K562 (cell line): Measurements from ENCODE around the gene TRIP10. TPM values are rescaled to one million over a fixed set of nuclear protein-coding genes. Genes with fewer than 3 reads are reported as not detected.
A peak's percentile ranks its signal among the peaks of the same experiment; 100 is the strongest.

Experiments used
- CEBPB ChIP-seq: fragments of 450-650 bp; IDR thresholded peaks from 2 replicates; pipeline ENCODE4 v1.6.1; 2016; ENCODE audit warnings: missing genetic modification characterization, missing compliant biosample characterization
- DACH1 ChIP-seq: fragments of 450-650 bp; IDR thresholded peaks from 2 replicates; pipeline ENCODE4 v1.6.1; 2018; ENCODE audit not compliant: partially characterized antibody
- ELF1 ChIP-seq: fragments of 200-800 bp; sonication (Bioruptor generic); IDR thresholded peaks from 2 replicates; pipeline ENCODE4 v1.6.1; 2016; ENCODE audit warnings: missing genetic modification characterization, missing compliant biosample characterization
- EZH2 ChIP-seq: IDR thresholded peaks from 2 replicates; pipeline ENCODE4 v1.6.1; 2012; ENCODE audit warnings: low read depth, mild to moderate bottlenecking, inconsistent platforms, low read length, borderline replicate concordance
- HDGF ChIP-seq: fragments of 450-650 bp; IDR thresholded peaks from 2 replicates; pipeline ENCODE4 v1.6.1; 2016
- HMG20B ChIP-seq: fragments of 250-450 bp; sonication (Bioruptor Pico); IDR thresholded peaks from 2 replicates; pipeline ENCODE4 v1.5.0; 2021; ENCODE audit warnings: mild to moderate bottlenecking
- IFI16 ChIP-seq: fragments of 250-450 bp; sonication (Bioruptor Pico); IDR thresholded peaks from 2 replicates; pipeline ENCODE4 v2.1.2; 2022; ENCODE audit warnings: mild to moderate bottlenecking, inconsistent platforms
- MCM7 ChIP-seq, 2 experiments: fragments of 450-650 bp; IDR thresholded peaks; 2 replicates each; pipeline ENCODE4 v1.6.1; 2016 to 2018
- MEF2A ChIP-seq: IDR thresholded peaks from 2 replicates; pipeline ENCODE4 v1.6.1; 2011; ENCODE audit warnings: low read depth, mild to moderate bottlenecking, low read length, moderate library complexity; ENCODE audit not compliant: control insufficient read depth
- NCOA1 ChIP-seq: fragments of 450-650 bp; IDR thresholded peaks from 2 replicates; pipeline ENCODE4 v1.6.1; 2016; ENCODE audit warnings: low read depth
- NR1H2 ChIP-seq: sonication (generic); formaldehyde crosslinking; IDR thresholded peaks from 2 replicates; pipeline ENCODE4 v1.4.0; 2020; ENCODE audit warnings: mild to moderate bottlenecking, missing genetic modification reagents
- NR2C1 ChIP-seq, 2 experiments: fragments of 450-650 bp; IDR thresholded peaks; 2 replicates each; pipeline ENCODE4 v1.6.1; 2017; ENCODE audit warnings: mild to moderate bottlenecking in 2 of 2, antibody characterized with exemption in 1 of 2, inconsistent platforms in 1 of 2, missing compliant biosample characterization in 1 of 2, missing genetic modification characterization in 1 of 2
- PML ChIP-seq: IDR thresholded peaks from 2 replicates; pipeline ENCODE4 v1.6.1; 2012; ENCODE audit warnings: low read length, inconsistent platforms
- POLR2AphosphoS5 ChIP-seq: IDR thresholded peaks from 2 replicates; pipeline ENCODE4 v1.6.1; 2011; ENCODE audit warnings: mild to moderate bottlenecking, low read depth, low read length, moderate library complexity; ENCODE audit not compliant: control insufficient read depth, insufficient read depth
- RAD51 ChIP-seq: fragments of 450-650 bp; IDR thresholded peaks from 2 replicates; pipeline ENCODE4 v1.7.1; 2016; ENCODE audit warnings: low read depth, mild to moderate bottlenecking, borderline replicate concordance
- STAG1 ChIP-seq: sonication (generic); formaldehyde crosslinking; IDR thresholded peaks from 2 replicates; pipeline ENCODE4 v1.5.0; 2020; ENCODE audit warnings: missing genetic modification reagents, borderline replicate concordance
- TCFL5 ChIP-seq: fragments of 250-450 bp; sonication (Bioruptor Pico); conservative IDR thresholded peaks from 2 replicates; pipeline ENCODE4 v1.6.1; 2021; ENCODE audit warnings: mild to moderate bottlenecking, moderate library complexity, matching md5 sums
- TFAM ChIP-seq: fragments of 250-450 bp; sonication (Bioruptor Pico); conservative IDR thresholded peaks from 2 replicates; pipeline ENCODE4 v1.5.0; 2021; ENCODE audit warnings: mild to moderate bottlenecking, moderate library complexity
- YY1 ChIP-seq, 3 experiments: IDR thresholded peaks; 2 replicates each; pipeline ENCODE4 v1.6.1; 2011; ENCODE audit warnings: low read length in 2 of 3, mild to moderate bottlenecking in 2 of 3, moderate library complexity in 2 of 3, borderline replicate concordance in 1 of 3, control low read depth in 1 of 3, low read depth in 1 of 3; ENCODE audit not compliant: insufficient read depth in 3 of 3, insufficient replicate concordance in 2 of 3, control insufficient read depth in 1 of 3, insufficient read length in 1 of 3; ENCODE audit errors: extremely low read depth in 1 of 3
- ZKSCAN1 ChIP-seq: fragments of 150-350 bp; IDR thresholded peaks from 2 replicates; pipeline ENCODE4 v1.6.1; 2016; ENCODE audit warnings: low read depth, low read length
- ZNF384 ChIP-seq: IDR thresholded peaks from 2 replicates; pipeline ENCODE4 v1.6.1; 2012; ENCODE audit warnings: low read depth, low read length, improper control_type of control experiment
- ZNF696 ChIP-seq: fragments of 250-450 bp; sonication (Bioruptor Pico); conservative IDR thresholded peaks from 2 replicates; pipeline ENCODE4 v1.4.0; 2020; ENCODE audit warnings: mild to moderate bottlenecking, moderate library complexity
- ZNF75A ChIP-seq: fragments of 450-650 bp; formaldehyde crosslinking; IDR thresholded peaks from 2 replicates; pipeline ENCODE4 v1.4.0; 2020; ENCODE audit warnings: mild to moderate bottlenecking
- polyA plus RNA-seq, 8 experiments: library from polyadenylated mRNA; depleted of rRNA in 4 of 8; stranded (reverse) in 5 of 8; unstranded in 3 of 8; fragments of >200 nt; fragmentation: Nextera tagmentation in 2 of 8; fragmentation: Illumina TruSeq in 1 of 8; extraction: Ambion mirVana in 2 of 8; extraction: Trizol in 1 of 8; gene quantifications; 2 replicates each; pipeline versions ENCODE4 v1.2.1 to v1.2.3, GENCODE V29; 2011 to 2014; ENCODE audit warnings: inconsistent platforms in 1 of 8, missing spikeins in 1 of 8
- total RNA-seq, 7 experiments: library from RNA; depleted of rRNA in 6 of 7; stranded (reverse); fragments of >200 nt in 6 of 7; fragmentation: Illumina TruSeq in 2 of 7; extraction: Trizol in 2 of 7; gene quantifications; 2 replicates each; pipeline versions ENCODE4 v1.2.1 to v1.2.3, GENCODE V29; 2011 to 2021; ENCODE audit warnings: low replicate concordance in 1 of 7
- TF ChIP-seq, protein P1 (sequence below): sonication (generic); formaldehyde crosslinking; IDR thresholded peaks from 2 replicates; pipeline ENCODE4 v1.8.0; 2022; ENCODE audit warnings: missing genetic modification reagents, mild to moderate bottlenecking, moderate library complexity, borderline replicate concordance
- TF ChIP-seq, protein P2 (sequence below): sonication (generic); formaldehyde crosslinking; IDR thresholded peaks from 2 replicates; pipeline ENCODE4 v1.8.0; 2022; ENCODE audit warnings: mild to moderate bottlenecking, low read depth, missing genetic modification reagents
- TF ChIP-seq, protein P3 (sequence below): sonication (generic); formaldehyde crosslinking; IDR thresholded peaks from 2 replicates; pipeline ENCODE4 v1.8.0; 2022; ENCODE audit warnings: mild to moderate bottlenecking, missing genetic modification reagents

The TRIP10 gene
- total and polyA plus RNA-seq, 9 of the 15 experiments (the other 6 are each of a cell fraction or from before 2014, with no cell fraction given), result 1.2 to 66.8 (median 36.1) TPM

DNA sequence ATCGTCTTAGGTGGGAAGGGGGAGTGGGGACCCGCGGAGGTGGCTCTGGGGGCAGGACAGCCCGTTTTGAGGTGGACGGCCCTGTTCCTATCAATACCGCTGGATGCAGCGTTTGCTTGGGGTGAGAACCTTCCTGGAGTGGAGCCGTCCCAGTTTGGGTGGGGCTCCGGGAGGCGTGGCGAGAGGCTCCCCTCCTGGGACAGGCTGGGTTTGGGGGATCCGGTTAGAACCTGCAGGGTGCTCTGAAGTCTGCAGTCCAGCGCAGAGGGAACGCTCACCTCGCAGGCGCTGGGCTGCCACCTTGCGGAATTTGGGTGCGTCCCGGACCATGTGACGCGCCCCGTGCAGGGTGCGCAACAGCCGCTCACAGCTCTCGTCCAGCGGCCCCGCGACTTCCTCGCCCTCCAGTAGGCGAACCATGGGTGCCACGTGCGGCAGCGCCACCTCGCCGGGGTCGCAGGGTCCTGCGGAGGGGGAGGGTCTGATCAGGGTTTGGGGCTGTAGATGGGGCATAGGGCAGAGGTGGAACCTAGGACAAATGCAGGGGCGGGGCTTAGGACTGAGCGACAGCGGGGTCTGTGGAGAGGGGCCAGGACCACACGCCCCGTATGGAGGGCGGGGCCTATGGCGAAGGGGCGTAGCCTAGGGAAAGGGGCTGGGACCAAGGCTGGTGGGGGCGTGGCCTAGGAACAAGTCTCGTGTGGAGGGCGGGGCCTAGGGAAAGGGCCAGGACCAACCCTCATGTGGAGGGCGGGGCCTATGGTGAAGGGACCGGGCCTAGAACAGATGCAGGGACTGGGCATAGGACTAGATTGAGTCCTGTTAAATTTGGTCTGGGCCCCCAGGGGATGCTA is 13.9 kb downstream of the TRIP10 start (continued):
- TF ChIP-seq NR1H2 (CRISPR knock-in tag) (no peak), EZH2 (no peak), DACH1 (peak; percentile 29), MEF2A (no peak), IFI16 (CRISPR knock-in tag) (no peak), ZNF384 (0 out of 2 replicates have a peak, but pooled peaks have one; percentile 26), YY1 (IDR thresholded peaks at IDR 0.05; ENCODE audit: borderline replicate concordance in 1 of 3, control insufficient read depth in 1 of 3, extremely low read depth in 1 of 3, insufficient read depth in 3 of 3, insufficient read length in 1 of 3, insufficient replicate concordance in 2 of 3, low read depth in 1 of 3, low read length in 2 of 3) (peak in 2 of 3 experiments; percentile 17 to 50), TCFL5 (CRISPR knock-in tag) (no peak), HDGF (no peak), POLR2AphosphoS5 (peak; percentile 48; the same call in 1 of the 2 replicates), ZNF696 (CRISPR knock-in tag) (no peak), ZNF75A (CRISPR knock-in tag) (no peak), RAD51 (peak; percentile 92), NR2C1 (IDR thresholded peaks at IDR 0.05) (peak; percentile 36; the same call in 1 of the 2 replicates), NR2C1 (tag; IDR thresholded peaks at IDR 0.05) (peak; percentile 67; the same call in 1 of the 2 replicates), HMG20B (no peak), NCOA1 (peak; percentile 27; the same call in 1 of the 2 replicates), STAG1 (CRISPR knock-in tag) (no peak; the same call in 1 of the 2 replicates), CEBPB (tag) (no peak), TFAM (no peak), ZKSCAN1 (peak; percentile 59; the same call in 1 of the 2 replicates), MCM7 (IDR thresholded peaks at IDR 0.05) (no peak), PML (0 out of 2 replicates have a peak, but pooled peaks have one; percentile 41), ELF1 (tag) (no peak)
- TF ChIP-seq, protein P1, sequence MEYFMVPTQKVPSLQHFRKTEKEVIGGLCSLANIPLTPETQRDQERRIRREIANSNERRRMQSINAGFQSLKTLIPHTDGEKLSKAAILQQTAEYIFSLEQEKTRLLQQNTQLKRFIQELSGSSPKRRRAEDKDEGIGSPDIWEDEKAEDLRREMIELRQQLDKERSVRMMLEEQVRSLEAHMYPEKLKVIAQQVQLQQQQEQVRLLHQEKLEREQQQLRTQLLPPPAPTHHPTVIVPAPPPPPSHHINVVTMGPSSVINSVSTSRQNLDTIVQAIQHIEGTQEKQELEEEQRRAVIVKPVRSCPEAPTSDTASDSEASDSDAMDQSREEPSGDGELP, result peak; percentile 97
- TF ChIP-seq, protein P2, sequence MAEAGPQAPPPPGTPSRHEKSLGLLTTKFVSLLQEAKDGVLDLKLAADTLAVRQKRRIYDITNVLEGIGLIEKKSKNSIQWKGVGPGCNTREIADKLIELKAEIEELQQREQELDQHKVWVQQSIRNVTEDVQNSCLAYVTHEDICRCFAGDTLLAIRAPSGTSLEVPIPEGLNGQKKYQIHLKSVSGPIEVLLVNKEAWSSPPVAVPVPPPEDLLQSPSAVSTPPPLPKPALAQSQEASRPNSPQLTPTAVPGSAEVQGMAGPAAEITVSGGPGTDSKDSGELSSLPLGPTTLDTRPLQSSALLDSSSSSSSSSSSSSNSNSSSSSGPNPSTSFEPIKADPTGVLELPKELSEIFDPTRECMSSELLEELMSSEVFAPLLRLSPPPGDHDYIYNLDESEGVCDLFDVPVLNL (CRISPR knock-in tag), result no peak
- TF ChIP-seq, protein P3, sequence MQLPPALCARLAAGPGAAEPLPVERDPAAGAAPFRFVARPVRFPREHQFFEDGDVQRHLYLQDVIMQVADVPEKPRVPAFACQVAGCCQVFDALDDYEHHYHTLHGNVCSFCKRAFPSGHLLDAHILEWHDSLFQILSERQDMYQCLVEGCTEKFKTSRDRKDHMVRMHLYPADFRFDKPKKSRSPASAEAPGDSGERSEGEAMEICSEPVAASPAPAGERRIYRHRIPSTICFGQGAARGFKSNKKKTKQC, result peak; percentile 54
